ENCODE data around the gene ANKRD23. TPM values are rescaled to one million over a fixed set of nuclear protein-coding genes. Genes with fewer than 3 reads are reported as not detected.

Gene ANKRD23
- total RNA-seq, 1 donor from 2014 or later, result 5.7 TPM

DNA sequence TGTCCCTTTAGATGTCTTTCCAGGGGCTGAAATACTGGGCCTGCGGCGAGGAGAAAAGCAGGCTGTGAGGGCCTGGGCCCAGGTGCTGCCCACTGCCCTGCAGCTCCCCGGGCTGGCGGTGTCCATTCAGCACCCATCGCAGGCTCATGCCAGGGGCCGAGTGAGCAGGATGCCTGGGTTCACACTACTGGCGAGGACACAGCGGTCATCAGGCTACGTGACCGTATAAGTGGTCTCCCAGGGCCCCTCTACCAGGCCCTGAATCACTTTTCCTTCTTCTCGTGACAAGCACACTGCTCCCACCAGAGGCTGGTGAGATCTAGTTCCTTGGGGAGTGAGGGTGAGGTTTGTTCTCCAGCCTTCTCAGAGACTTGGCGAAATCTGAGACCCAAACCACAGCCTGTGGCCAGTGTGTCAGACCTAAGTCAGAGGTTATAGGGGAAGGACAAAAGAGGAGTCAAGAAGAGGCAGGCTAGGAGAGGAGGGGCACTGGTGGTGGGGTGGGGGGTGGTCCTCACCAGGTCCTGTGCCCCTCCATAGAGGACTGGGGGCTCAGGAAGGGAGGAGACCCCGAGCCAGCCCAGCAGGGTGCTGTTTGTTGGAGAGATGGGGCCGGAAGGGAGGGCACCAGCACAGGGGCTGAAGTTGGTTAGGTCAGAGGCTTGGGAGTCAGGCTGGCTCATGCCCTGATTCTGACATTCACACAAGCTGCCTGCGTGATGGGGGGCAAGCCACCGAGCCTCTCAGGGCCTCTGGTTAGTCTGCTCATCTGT, 32.6 kb upstream of the ANKRD23 start:
- no peaks in the 10 kb centered on the region for H3K36me3 Mint-ChIP-seq (ENCODE audit: unreplicated experiment)
- DNase-seq, result no peak
- H3K27ac Mint-ChIP-seq (ENCODE audit: unreplicated experiment), result no peak overlapping the region
- TF ChIP-seq, protein P1, sequence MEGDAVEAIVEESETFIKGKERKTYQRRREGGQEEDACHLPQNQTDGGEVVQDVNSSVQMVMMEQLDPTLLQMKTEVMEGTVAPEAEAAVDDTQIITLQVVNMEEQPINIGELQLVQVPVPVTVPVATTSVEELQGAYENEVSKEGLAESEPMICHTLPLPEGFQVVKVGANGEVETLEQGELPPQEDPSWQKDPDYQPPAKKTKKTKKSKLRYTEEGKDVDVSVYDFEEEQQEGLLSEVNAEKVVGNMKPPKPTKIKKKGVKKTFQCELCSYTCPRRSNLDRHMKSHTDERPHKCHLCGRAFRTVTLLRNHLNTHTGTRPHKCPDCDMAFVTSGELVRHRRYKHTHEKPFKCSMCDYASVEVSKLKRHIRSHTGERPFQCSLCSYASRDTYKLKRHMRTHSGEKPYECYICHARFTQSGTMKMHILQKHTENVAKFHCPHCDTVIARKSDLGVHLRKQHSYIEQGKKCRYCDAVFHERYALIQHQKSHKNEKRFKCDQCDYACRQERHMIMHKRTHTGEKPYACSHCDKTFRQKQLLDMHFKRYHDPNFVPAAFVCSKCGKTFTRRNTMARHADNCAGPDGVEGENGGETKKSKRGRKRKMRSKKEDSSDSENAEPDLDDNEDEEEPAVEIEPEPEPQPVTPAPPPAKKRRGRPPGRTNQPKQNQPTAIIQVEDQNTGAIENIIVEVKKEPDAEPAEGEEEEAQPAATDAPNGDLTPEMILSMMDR (IDR thresholded peaks at IDR 0.05; ENCODE audit: partially characterized antibody, unreplicated experiment), result no peak
- H3K4me1 Mint-ChIP-seq (ENCODE audit: low read depth, unreplicated experiment), result peaks cover 21% of the 10 kb centered on the region
- peaks cover 9% of the 10 kb centered on the region for H3K9me3 Mint-ChIP-seq (ENCODE audit: unreplicated experiment)
- no peak overlapping the region for H3K4me3 Mint-ChIP-seq (ENCODE audit: unreplicated experiment)
- peaks cover 6% of the 10 kb centered on the region for H3K27me3 Mint-ChIP-seq (ENCODE audit: unreplicated experiment)

DNA sequence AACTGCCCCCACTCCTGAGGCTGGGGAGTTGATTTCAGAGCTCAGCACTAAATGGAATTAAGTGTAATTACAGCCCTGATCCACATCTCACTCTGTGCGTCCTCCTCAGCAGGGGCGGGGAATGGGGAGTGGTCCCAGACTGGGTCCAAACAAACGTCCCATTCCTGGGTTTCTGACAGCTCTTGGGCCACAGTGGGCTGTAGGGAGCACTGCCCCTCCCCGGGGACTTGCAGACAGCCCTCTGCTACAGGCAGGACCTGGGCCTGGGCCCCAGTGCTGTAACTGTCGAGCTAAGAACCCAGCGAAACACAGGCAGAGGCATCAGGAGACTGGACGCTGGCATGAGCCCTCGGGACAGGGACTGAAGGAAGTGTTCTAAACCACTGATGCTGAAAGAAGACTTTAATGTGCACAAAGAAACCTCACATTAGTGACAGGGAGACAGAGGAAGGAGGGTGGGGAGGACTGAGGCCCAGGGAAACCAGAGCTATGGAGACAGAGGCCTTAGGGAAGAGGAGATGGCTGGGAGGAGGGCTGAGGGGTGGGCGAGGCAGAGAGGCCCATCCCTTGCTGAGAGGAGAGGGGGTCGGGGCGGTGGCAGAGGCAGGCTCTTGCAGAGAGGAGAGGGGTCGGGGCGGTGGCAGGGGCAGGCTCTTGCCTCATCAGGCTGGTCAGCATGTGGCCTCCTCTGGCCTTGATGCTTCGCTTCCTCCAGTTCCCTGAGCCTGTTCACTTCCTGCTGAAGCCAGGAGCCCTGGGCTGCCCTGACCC, 31.9 kb upstream of the ANKRD23 start:
- DNase-seq, result no peak
- TF ChIP-seq, protein P1 (IDR thresholded peaks at IDR 0.05; ENCODE audit: partially characterized antibody, unreplicated experiment), result no peak
- Mint-ChIP-seq H3K27me3 (ENCODE audit: unreplicated experiment) (peaks cover 9% of the 10 kb centered on the region), H3K36me3 (ENCODE audit: unreplicated experiment) (no peaks in the 10 kb centered on the region), H3K4me3 (ENCODE audit: unreplicated experiment) (no peak overlapping the region), H3K9me3 (ENCODE audit: unreplicated experiment) (peaks cover 14% of the 10 kb centered on the region), H3K27ac (ENCODE audit: unreplicated experiment) (peak overlapping the region; percentile 23), H3K4me1 (ENCODE audit: low read depth, unreplicated experiment) (peaks cover 19% of the 10 kb centered on the region)

DNA sequence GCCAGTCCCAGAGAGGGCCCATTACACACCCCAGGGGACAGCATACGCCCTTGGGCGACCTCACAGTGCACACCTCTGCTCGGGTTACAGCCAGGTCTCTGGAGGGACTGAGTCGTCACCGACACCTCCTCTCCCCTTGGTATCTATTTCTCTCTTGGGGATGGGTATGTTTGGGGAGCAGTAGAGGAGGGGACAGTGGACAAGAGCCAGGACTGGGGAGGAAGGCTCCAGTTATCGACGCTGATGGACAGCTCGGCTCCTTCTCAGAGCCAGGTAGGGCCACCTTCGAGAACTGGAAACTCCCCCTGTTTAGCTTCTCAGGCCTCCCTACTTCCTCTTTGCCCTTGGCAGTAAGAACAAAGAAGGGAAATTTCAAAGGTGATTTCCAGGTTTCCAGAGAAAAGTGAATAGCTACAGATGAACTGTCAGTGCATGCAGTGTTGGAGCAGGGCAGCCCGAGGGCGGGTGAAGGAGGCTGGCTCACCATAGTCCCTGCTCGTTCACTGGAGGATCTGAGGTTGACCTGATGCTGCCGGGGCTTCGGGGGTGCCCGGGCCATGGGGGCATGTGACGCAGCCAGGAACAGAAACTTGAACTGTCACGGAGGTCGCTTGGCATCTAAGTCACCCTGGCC, 30.5 kb upstream of the ANKRD23 start:
- DNase-seq, result no peak
- Mint-ChIP-seq H3K27ac (ENCODE audit: unreplicated experiment) (no peak overlapping the region), H3K9me3 (ENCODE audit: unreplicated experiment) (peaks cover 10% of the 10 kb centered on the region), H3K4me1 (ENCODE audit: low read depth, unreplicated experiment) (peaks cover 19% of the 10 kb centered on the region), H3K36me3 (ENCODE audit: unreplicated experiment) (no peaks in the 10 kb centered on the region), H3K4me3 (ENCODE audit: unreplicated experiment) (no peak overlapping the region), H3K27me3 (ENCODE audit: unreplicated experiment) (peaks cover 11% of the 10 kb centered on the region)
- TF ChIP-seq, protein P1 (IDR thresholded peaks at IDR 0.05; ENCODE audit: partially characterized antibody, unreplicated experiment), result no peak

DNA sequence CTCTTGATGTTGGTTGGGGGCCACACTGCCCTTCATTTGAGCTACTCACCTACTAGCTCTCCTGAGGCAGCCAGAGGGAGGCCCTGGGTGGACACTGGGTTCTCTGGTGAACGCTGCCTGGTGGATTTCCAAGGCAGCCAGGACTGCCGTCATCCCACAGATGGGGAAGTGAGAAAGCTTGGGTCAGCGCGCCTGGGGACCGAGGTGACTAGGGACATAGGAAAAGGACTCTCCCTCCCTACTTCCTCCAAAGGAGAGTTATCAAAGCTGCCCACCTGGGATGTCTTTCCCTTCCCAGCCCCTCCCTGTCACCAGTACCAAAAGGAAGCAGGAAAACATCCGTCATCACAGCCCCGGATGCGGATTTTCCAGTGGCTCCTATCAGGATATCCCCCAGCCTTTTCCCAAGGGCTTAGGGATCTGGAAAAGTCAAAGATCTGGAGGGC, 29.9 kb upstream of the ANKRD23 start:
- H3K4me3 Mint-ChIP-seq (ENCODE audit: unreplicated experiment), result no peak overlapping the region
- H3K27me3 Mint-ChIP-seq (ENCODE audit: unreplicated experiment), result peaks cover 10% of the 10 kb centered on the region
- peaks cover 10% of the 10 kb centered on the region for H3K9me3 Mint-ChIP-seq (ENCODE audit: unreplicated experiment)
- H3K36me3 Mint-ChIP-seq (ENCODE audit: unreplicated experiment), result no peaks in the 10 kb centered on the region
- TF ChIP-seq, protein P1 (IDR thresholded peaks at IDR 0.05; ENCODE audit: partially characterized antibody, unreplicated experiment), result no peak
- H3K27ac Mint-ChIP-seq (ENCODE audit: unreplicated experiment), result peak overlapping the region; percentile 28
- peaks cover 19% of the 10 kb centered on the region for H3K4me1 Mint-ChIP-seq (ENCODE audit: low read depth, unreplicated experiment)
- DNase-seq, result no peak
